CD4-positive, alpha-beta T cell (primary cell): ENCODE results near the gene OR5V1. TPM values are rescaled to one million over a fixed set of nuclear protein-coding genes. Genes with fewer than 3 reads are reported as not detected.

ENCODE experiments used
- ATAC-seq: fragments of 200-7000 bp; cut with Tn5 transposase; one replicate; pipeline ENCODE4 v1.10.0; 2022; ENCODE audit warnings: mild to moderate bottlenecking; ENCODE audit not compliant: poor library complexity
- CTCF ChIA-PET: fragments of 350-600 bp; sonication (Branson Sonifier 250); formaldehyde crosslinking; loops from one replicate; lab custom pipeline; 2021; ENCODE audit warnings: antibody characterized with exemption, inconsistent platforms; lab: Charles Lee
- POLR2A ChIA-PET: fragments of 350-600 bp; sonication (Branson Sonifier 250); formaldehyde crosslinking; loops from one replicate; lab custom pipeline; 2021; ENCODE audit warnings: antibody characterized with exemption, inconsistent platforms; lab: Charles Lee
- DNase-seq, 14 experiments: peaks; one replicate each; pipeline ENCODE4 v3.0.0-alpha.2; 2013 to 2020; ENCODE audit warnings: mixed read lengths in 2 of 14
- H3K27ac ChIP-seq, 2 donors: one replicate each; pipeline versions ENCODE4 v1.5.1 to v1.7.0; 2013; ENCODE audit warnings: low read length in 2 of 2, low read depth in 1 of 2, mild to moderate bottlenecking in 1 of 2
- H3K27me3 ChIP-seq, 2 experiments: 1 replicate in 1 of 2; 2 replicates in 1 of 2; pipeline versions ENCODE4 v1.6.1 to v1.7.0; 2013; ENCODE audit warnings: low read length in 2 of 2, control low read depth in 1 of 2, mild to moderate bottlenecking in 1 of 2, moderate library complexity in 1 of 2; ENCODE audit not compliant: insufficient read depth in 2 of 2, control insufficient read depth in 1 of 2
- H3K36me3 ChIP-seq: one replicate; pipeline ENCODE4 v1.6.1; 2013; ENCODE audit warnings: low read length, control low read depth; ENCODE audit not compliant: insufficient read depth
- H3K4me1 ChIP-seq: one replicate; pipeline ENCODE4 v1.6.1; 2013; ENCODE audit warnings: low read length, control low read depth; ENCODE audit not compliant: insufficient read depth
- H3K4me3 ChIP-seq: one replicate; pipeline ENCODE4 v1.5.1; 2013; ENCODE audit warnings: mild to moderate bottlenecking, low read length, moderate library complexity
- H3K9me3 ChIP-seq, 2 experiments: 1 replicate in 1 of 2; 2 replicates in 1 of 2; pipeline versions ENCODE4 v1.6.1 to v1.7.0; 2013; ENCODE audit warnings: low read length in 2 of 2, mild to moderate bottlenecking in 2 of 2, control low read depth in 1 of 2, moderate library complexity in 1 of 2; ENCODE audit not compliant: control insufficient read depth in 1 of 2, insufficient read depth in 1 of 2
- H3K27ac Mint-ChIP-seq: one replicate; pipeline ENCODE4 v1.8.0; 2020; ENCODE audit warnings: mixed read lengths
- H3K27me3 Mint-ChIP-seq: one replicate; pipeline ENCODE4 v1.8.0; 2021; ENCODE audit warnings: mixed read lengths
- H3K36me3 Mint-ChIP-seq: one replicate; pipeline ENCODE4 v1.8.0; 2021; ENCODE audit warnings: low read depth, mixed read lengths
- H3K4me1 Mint-ChIP-seq: one replicate; pipeline ENCODE4 v1.8.0; 2021; ENCODE audit warnings: low read depth, mixed read lengths
- H3K4me3 Mint-ChIP-seq: one replicate; pipeline ENCODE4 v1.8.0; 2020; ENCODE audit warnings: mild to moderate bottlenecking, mixed read lengths
- H3K9me3 Mint-ChIP-seq: one replicate; pipeline ENCODE4 v1.8.0; 2020; ENCODE audit warnings: mixed read lengths
- intact Hi-C, 2 experiments: fragments of 100-400 bp; cut with DNase I in 1 of 2; cut with micrococcal nuclease in 1 of 2; formaldehyde crosslinking; loops; one replicate each; pipeline versions ENCODE4 v1.15.1 to v1.9.0; 2023 to 2025; cut with DNase I, micrococcal nuclease
- total RNA-seq, 174 experiments: library from RNA in 2 of 174; stranded (reverse) in 2 of 174; gene quantifications; one replicate each; pipeline ENCODE4 v1.2.3 and lab custom pipeline; 2021 to 2026
- TF ChIP-seq, protein P1 (sequence below): fragments of 200-600 bp; IDR thresholded peaks from one replicate; pipeline ENCODE4 v1.8.0; 2022; ENCODE audit warnings: antibody characterized with exemption, mild to moderate bottlenecking

OR5V1 gene
- total RNA-seq, 2 experiments from 2014 or later = not detected

DNA sequence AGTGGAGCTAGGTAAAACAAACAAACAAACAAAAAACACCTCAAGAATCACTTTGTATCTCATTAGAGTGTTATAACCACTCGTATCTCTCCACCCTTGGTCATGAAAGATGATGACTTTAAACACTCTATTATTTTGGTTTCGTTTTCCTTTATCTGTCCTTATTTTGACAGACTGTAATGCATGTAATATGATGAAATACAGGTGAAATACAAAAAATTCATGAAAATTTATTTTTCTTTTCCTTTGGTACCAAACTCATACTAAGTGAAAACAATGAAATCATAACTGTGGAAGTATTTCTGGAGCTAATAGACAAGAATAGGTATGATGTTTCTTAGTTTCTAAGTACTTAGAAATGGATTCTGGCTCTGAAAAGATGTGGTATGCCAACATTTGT is 30.9 kb upstream of the OR5V1 start:
- Mint-ChIP-seq H3K4me1 (no peaks in the 10 kb centered on the region), H3K4me3 (no peak overlapping the region), H3K27me3 (peaks cover 76% of the 10 kb centered on the region), H3K27ac (no peak overlapping the region), H3K36me3 (no peaks in the 10 kb centered on the region), H3K9me3 (no peaks in the 10 kb centered on the region)
- peaks cover 7 to 15% of the 10 kb centered on the region in 2 experiments for H3K27me3 ChIP-seq
- ATAC-seq = no peak
- CTCF ChIA-PET = interaction anchor here (1.1 kb wide), 1 partner anchor 13 kb away, joined by 3 read pairs; no protein-coding TSS in a partner anchor
- no peaks in the 10 kb centered on the region for H3K9me3 ChIP-seq
- H3K4me3 ChIP-seq = no peak overlapping the region
- no peaks in the 10 kb centered on the region for H3K4me1 ChIP-seq
- TF ChIP-seq, protein P1, sequence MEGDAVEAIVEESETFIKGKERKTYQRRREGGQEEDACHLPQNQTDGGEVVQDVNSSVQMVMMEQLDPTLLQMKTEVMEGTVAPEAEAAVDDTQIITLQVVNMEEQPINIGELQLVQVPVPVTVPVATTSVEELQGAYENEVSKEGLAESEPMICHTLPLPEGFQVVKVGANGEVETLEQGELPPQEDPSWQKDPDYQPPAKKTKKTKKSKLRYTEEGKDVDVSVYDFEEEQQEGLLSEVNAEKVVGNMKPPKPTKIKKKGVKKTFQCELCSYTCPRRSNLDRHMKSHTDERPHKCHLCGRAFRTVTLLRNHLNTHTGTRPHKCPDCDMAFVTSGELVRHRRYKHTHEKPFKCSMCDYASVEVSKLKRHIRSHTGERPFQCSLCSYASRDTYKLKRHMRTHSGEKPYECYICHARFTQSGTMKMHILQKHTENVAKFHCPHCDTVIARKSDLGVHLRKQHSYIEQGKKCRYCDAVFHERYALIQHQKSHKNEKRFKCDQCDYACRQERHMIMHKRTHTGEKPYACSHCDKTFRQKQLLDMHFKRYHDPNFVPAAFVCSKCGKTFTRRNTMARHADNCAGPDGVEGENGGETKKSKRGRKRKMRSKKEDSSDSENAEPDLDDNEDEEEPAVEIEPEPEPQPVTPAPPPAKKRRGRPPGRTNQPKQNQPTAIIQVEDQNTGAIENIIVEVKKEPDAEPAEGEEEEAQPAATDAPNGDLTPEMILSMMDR = no peak
- intact Hi-C loops = no loop called here
- no peak overlapping the region for H3K27ac ChIP-seq
- H3K36me3 ChIP-seq = no peaks in the 10 kb centered on the region
- POLR2A ChIA-PET = no interaction called here
- no peak for DNase-seq

DNA sequence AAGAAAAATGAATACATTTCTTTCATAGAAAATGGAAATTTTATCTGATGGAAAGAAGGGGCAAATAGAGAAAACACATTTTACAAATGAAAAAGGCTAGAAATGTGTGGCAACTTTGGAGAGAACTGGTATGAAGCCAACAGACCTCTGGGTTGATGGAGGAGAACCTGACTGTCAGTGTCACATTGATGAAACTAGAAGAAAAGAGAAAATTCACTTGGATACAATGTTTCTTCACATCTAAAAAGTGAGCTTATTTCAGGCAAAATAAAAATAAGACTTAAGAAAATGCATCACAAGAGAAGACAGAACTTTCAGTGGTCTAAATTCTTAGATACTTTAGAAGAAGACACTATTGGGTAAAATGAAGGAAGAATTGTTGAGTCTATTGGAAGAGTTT is 26.7 kb upstream of the OR5V1 start, which contains the start of gene OR12D2:
TSS of gene OR12D2 (plus strand) at position 301 of the 400 bp plus-strand sequence. CDS start 1,069 bp downstream, outside the sequence.
- Histone ChIP-seq H3K4me1 (no peaks in the 10 kb centered on the region), H3K27me3 (peaks cover 6 to 28% of the 10 kb centered on the region in 2 experiments), H3K4me3 (no peak within 1 kb of the TSS), H3K27ac (no peak within 1 kb of the TSS), H3K36me3 (no peaks in the 10 kb centered on the region), H3K9me3 (no peaks in the 10 kb centered on the region)
- CTCF ChIA-PET = no interaction called here
- Mint-ChIP-seq H3K9me3 (no peaks in the 10 kb centered on the region), H3K4me1 (no peaks in the 10 kb centered on the region), H3K27ac (no peak within 1 kb of the TSS), H3K4me3 (no peak within 1 kb of the TSS), H3K27me3 (peaks cover 60% of the 10 kb centered on the region), H3K36me3 (no peaks in the 10 kb centered on the region)
- TF ChIP-seq, protein P1 = no peak
- intact Hi-C loops = no loop called here
- DNase-seq (no peak), ATAC-seq (no peak)
- POLR2A ChIA-PET = no interaction called here

DNA sequence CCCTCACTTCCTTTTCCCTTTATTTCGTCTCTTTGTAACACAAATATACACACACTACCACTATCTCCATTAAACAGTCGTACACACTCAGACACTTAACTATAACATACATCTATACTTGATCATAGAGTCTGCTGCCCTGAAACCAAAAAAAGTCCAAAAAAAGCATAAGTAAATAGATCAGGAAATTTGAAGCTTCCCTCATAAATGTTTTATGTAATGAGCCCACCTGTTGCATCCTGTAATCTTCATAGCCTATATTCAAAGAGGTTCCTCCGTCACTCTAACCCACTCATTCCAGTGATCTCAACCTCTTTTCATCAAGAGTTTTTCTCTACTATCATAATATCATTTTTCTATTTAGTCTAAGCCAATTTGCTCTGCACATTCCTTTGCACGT is 19.9 kb upstream of the OR5V1 start:
- TF ChIP-seq, protein P1 = no peak
- no peak overlapping the region for H3K4me3 Mint-ChIP-seq
- H3K27me3 Mint-ChIP-seq = peaks cover 39% of the 10 kb centered on the region
- H3K27me3 ChIP-seq = peaks cover 9 to 28% of the 10 kb centered on the region in 2 experiments
- H3K4me3 ChIP-seq = no peak overlapping the region
- POLR2A ChIA-PET = no interaction called here
- H3K4me1 Mint-ChIP-seq = no peaks in the 10 kb centered on the region
- no peaks in the 10 kb centered on the region for H3K36me3 Mint-ChIP-seq
- intact Hi-C loops = no loop called here
- no peak overlapping the region for H3K27ac Mint-ChIP-seq
- CTCF ChIA-PET = no interaction called here
- H3K9me3 Mint-ChIP-seq = no peaks in the 10 kb centered on the region
- no peak overlapping the region for H3K27ac ChIP-seq
- no peaks in the 10 kb centered on the region for H3K4me1 ChIP-seq
- no peaks in the 10 kb centered on the region for H3K36me3 ChIP-seq
- DNase-seq (no peak), ATAC-seq (no peak)
- no peaks in the 10 kb centered on the region for H3K9me3 ChIP-seq
